DMS153 treated with DMSO at 0.1 percent for 48 hours (cell line): ENCODE results near the gene URB1.

Source experiments
- DNase-seq: peaks from one replicate; lab custom pipeline; 2025; ENCODE audit not compliant: unreplicated experiment; lab: John Stamatoyannopoulos, UW

The URB1 gene

DNA sequence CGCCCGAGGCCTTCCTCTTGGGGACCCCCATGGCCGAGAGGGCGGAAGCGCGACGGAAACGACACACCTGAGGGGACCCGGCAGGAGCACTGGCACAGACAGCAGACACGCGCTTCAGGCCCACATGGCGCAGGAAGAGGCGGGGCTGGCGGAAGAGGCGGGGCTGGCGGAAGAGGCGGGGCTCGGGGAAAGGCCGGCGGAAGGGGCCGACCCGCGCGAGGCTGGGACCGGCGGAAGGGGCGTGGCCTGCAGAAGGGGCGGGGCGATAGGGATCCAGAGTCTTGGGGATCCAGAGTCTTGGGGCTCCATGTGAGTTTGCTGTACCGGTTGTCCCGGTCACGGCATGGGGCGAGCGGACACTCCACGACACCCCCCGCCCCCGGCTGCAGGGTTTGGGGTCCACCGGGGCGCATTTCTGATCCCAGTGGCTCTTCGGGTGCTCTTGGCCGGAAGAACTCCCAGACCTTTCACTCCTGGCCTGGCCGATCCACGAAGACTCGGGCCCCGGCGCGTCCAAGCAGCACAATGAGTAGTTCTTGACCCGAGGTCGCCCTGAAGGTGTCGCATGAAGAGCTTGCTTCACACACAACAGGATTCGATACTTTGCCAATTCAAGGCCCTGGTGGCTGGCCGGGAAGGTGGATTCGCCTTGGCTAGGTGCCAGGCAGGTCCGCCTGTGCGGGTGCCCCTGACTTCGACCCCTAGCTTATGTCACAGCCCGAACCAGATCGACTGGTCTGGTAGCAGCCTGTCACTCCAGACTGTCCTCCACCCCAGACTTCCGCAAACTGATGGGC lies at the start of gene URB1:
TSS of gene URB1 (minus strand) at position 133 of the 797 bp plus-strand sequence. CDS start at position 31, 102 bp downstream.
- DNase-seq = peak; percentile 62

GRCh38 chr21:32437729-32438128 lies 44.9 kb upstream of the URB1 start:
- no peak for DNase-seq

- peak; percentile 50 for DNase-seq
These were observed 40.3 kb upstream of the URB1 start for GRCh38 chr21:32432982-32433660.

DNA sequence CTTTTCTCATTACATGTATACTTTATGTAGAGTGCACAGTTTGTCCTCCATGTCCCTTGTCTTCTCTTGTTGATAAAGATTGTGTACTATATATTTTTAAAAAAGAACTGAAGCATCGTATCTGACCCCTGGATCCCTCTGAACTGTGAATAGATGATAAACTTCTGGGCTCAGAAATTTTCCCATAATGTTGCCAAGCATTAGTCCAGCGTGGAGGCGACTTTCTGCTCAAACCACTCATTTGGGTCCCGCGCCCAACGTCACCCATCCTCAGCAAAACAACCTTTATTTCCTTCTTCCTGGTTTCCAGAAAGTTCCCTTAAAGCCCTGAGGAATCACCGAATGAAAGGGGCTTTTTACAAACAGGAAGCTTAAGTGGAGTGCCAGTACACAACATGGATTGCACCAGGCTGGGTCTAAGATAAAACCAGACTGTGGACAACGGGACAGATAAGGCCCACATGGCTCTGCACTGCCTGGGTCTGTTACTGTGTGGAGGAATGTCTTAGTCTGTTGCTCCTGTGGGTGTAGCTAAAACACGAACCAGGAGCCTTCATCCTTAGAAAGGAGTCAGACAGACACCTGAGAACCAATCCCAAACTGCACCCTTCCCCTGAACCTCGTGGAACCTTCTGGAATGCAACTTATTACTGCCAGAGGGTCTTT lies 35.3 kb upstream of the URB1 start:
- no peak for DNase-seq

DNA sequence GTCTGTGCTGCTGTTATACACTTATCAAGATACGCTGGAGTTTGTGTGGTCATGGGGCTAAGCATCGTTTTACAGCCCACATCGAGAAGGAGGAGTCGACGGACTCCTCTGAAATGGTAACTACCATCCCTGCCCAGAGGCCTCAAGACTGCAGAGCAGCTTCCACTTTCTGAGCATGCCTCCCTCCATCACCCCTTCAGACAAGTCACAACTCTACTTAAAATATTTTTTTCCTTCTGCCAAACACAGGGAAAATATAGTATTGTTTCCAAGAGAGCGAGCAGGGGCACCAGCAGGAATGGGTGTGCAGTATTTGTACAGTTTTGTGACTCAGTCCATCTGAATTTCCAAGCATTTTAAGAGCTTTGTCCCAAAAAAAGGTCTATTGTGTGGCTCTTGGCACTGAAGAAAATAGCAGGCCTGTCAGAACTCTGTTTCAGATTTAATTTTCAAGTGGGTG lies 33.8 kb upstream of the URB1 start:
- DNase-seq = no peak

DNA sequence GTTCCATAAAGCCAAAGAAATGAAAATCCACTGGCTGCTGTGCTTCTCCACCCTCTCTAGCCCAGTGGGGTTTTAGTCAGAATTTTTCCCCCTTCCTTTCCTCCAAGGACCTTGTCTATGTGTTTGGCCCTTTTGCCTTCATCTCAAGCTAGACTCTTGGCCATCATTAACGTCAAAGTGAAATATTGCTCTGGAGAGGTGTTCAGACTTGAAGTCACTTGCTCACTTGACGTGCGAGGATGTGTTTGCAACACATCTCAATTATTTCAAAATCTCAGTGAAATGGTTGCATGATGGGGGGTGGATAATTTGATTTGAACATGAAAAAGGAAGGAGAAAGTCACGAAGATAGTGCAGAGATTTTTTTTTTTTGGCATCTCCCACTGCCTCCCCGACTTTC lies 33.3 kb upstream of the URB1 start:
- no peak for DNase-seq

GRCh38 chr21:32425628-32426027 lies 32.8 kb upstream of the URB1 start:
- DNase-seq = no peak

DNA sequence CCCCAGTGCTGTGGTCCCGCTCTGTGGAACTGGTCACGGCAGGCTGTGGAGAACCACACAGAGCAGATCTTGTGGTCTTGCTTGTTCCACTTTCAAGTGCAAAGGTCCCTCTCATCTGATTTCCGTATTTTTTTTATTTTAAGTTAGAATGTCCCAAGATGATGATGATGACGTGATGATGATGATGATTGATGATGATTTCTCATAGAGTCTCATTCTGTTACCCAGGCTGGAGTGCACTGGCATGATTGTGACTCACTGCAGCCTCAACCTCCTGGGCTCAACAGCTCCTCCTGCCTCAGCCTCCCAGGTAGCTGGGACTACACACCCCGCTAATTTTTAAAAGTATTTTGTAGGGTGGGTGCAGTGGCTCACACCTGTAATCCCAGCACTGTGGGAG lies 31.9 kb upstream of the URB1 start:
- DNase-seq = no peak

GRCh38 chr21:32424191-32424535 lies 31.4 kb upstream of the URB1 start:
- DNase-seq = no peak

DNA sequence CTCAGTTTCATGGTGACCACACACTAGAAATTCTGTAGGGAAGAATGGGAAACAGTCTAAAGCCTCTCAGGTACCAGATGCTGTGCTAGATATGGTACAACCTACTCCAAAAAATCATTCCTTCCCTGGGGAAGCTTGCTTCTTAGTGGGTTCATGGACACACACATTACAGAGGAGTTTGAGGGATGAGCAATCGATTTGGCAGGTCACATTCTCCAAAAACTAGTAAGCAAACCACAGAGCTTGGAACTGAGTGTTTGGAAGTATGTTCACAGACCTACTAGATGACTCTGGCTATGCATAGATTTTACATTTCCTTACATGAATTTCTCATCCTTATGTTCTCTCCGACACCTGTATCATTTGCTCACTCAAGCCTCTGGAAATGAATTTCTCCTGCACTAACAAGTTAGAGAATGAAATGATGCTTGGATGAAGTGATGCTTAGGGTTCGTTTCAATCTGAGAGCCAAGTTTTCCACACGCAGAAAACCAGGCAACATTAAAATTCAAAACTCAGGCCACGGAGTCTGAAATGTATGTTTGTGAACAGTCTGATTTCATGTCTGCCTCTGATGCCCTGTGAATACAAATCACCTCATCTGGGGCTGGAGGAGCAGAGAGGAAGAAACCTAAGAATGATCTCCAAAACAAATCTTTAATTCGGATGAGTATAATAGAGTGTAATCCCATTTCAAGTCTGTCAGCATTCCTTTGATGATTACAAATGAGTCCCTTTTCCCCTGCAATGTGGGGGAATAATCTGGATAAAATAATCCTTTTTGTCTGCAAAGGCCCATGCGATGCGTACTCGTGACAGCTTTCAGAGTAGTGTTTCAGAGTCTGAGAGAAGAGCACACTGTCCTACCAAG lies 30.7 kb upstream of the URB1 start:
- no peak for DNase-seq

DNA sequence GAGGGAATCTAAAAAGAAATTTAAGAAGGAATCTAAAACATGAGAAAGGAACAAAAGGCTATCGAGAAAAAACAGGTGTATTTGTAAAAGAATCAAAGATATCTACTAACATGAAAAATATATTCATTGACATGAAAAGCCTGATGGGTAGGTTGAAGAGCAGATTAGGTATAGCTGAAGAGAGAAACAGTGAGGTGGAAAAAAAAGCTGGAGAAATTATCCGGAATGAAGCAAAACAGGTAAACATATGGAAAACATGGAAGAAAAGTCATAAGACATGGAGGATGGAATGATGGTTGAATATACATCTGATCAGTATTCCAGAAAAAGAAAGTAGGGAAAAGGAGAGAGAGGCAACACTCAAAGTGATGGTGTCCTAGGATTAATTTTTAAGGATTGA lies 29.3 kb upstream of the URB1 start:
- no peak for DNase-seq

DNA sequence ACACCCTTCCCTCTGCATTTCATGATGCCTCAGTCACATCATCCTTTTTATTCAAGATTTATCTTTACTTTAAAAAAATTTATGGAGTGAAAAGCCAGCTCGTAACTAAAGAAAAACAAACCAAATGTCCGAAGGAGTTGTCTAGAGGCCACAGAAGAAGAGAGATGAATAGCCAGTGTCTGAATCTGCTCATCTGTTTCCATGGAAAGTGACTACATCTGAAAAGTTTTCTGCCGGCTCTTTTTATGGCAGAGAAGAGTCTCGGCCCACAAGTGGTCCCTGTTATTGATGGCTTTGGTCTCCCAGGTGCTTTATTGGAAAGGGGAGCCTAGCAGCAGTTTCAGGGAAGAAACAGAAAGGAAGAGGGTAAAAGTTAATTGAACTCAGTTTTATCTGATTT lies 25.3 kb upstream of the URB1 start:
- no peak for DNase-seq

DNA sequence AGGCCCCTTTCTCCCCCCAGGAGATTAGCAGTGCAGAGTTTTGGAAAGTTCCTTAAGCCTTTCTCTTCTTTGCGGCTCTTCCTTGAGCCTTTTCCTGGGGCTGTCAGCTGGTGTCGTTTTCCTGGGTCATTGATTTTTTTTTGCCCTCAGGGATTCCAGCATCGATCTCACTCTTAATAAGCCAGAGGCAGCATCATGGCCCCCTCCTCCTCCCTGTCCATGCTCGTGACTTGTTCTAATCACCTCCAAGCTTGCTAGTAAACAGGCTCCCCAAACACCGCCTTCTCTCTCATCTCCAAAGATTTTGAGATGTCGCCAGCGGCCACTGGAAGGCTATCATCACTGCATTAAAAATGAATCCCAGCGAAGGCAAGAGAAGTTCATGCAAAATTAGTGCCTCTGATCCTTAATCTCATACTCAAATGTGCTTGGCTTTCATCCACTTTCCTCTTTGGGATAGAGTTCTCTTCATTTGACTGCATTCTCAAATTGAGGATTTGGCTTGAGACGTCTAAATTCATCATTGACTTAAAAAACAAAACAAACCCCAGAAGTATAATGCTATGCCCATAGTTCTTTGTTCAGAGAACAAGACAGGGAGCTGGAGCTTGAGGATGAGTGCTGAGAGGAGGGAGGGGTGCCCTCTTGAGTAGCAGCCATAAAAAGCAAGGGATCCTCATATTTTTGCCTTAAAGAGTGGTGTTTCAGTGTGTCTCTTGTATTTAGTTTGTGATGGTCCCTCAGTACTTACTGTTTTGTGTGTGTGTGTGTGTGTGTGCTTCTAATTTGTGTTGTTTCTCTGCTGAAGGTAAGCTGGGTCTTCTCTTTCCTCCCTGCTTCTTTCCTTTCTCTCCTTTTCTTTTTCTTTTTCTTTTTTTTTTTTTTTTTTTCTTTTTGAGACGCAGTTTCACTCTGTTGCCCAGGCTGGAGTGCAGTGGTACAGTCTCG lies 22.9 kb upstream of the URB1 start:
- no peak for DNase-seq

- DNase-seq = no peak
These were observed 22.0 kb upstream of the URB1 start for GRCh38 chr21:32414579-32415358.

- no peak for DNase-seq
These were observed 21.1 kb upstream of the URB1 start for GRCh38 chr21:32413697-32414578.

GRCh38 chr21:32413015-32413504 lies 20.2 kb upstream of the URB1 start:
- DNase-seq = peak; percentile 49

DNA sequence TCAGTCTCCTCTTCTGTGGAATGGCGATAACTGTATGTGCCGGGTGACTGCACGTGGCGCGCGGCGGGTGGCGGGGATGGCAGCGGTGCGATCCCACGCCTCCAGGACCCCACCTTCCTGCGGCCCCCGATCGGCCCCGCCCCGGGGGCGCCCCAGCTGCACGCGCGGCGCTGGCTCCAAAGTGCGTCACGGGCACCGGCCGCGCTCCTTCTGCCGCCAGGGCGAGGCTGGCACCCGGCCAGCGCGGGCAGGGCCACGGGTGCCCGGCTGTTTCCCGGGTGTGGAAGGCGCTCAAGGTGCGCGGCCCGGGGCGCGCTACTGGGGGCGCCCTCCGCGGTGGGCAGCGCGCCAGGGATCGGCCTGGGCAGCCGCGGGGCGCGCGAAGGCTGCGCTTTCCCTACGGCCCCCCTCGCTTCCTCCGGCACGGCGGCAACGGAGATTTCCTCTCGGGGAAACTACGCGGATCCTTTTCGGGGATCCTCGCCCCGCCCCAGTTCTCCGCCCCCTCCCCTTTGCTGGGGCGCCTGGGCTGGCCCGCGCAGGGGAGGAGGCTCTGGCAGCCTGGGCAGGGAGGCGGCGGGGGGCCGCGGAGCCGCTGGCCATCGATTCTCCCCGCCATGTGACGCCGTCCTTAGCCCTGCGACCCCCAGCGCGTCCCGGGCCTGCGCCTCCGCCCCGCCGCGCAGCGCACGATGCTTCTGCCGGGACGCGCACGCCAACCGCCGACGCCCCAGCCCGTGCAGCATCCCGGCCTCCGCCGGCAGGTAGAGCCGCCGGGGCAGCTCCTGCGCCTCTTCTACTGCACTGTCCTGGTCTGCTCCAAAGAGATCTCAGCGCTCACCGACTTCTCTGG lies 19.6 kb upstream of the URB1 start, which contains the start of gene EVA1C:
TSS of gene EVA1C (plus strand) at position 545 of the 853 bp plus-strand sequence. CDS start at position 693, 148 bp downstream.
- DNase-seq = peak; percentile 49
